Astrocyte of the spinal cord (primary cell): ENCODE results near the gene ROPN1L.
A peak's percentile ranks its signal among the peaks of the same experiment; 100 is the strongest.

ENCODE experiments used
- DNase-seq: peaks from one replicate; pipeline ENCODE4 v3.0.0; 2011; ENCODE audit warnings: low read depth, low spot score
- H3K4me3 ChIP-seq: 2 replicates; pipeline ENCODE4 v1.5.1; 2011; ENCODE audit warnings: low read depth, mild to moderate bottlenecking, low read length, moderate library complexity
- in situ Hi-C: cut with HindIII; loops from 2 replicates; pipeline ENCODE4 v1.10.0; 2017; ENCODE audit warnings: low sequenced_read_pairs
- TF ChIP-seq, protein P1 (sequence below): IDR thresholded peaks from 2 replicates; pipeline ENCODE4 v1.5.1; 2012; ENCODE audit warnings: low read depth, mild to moderate bottlenecking, low read length, inconsistent platforms

Gene ROPN1L

GRCh38 chr5:10424124-10424731 lies 17.5 kb upstream of the ROPN1L start:
- in situ Hi-C loops: no loop called here
- no peak overlapping the region for H3K4me3 ChIP-seq
- DNase-seq: peak; percentile 47
- TF ChIP-seq, protein P1, sequence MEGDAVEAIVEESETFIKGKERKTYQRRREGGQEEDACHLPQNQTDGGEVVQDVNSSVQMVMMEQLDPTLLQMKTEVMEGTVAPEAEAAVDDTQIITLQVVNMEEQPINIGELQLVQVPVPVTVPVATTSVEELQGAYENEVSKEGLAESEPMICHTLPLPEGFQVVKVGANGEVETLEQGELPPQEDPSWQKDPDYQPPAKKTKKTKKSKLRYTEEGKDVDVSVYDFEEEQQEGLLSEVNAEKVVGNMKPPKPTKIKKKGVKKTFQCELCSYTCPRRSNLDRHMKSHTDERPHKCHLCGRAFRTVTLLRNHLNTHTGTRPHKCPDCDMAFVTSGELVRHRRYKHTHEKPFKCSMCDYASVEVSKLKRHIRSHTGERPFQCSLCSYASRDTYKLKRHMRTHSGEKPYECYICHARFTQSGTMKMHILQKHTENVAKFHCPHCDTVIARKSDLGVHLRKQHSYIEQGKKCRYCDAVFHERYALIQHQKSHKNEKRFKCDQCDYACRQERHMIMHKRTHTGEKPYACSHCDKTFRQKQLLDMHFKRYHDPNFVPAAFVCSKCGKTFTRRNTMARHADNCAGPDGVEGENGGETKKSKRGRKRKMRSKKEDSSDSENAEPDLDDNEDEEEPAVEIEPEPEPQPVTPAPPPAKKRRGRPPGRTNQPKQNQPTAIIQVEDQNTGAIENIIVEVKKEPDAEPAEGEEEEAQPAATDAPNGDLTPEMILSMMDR: peak; percentile 68

- in situ Hi-C loops: no loop called here
- H3K4me3 ChIP-seq: no peak overlapping the region
- TF ChIP-seq, protein P1: no peak
- no peak for DNase-seq
Observed at GRCh38 chr5:10427201-10427600, 14.5 kb upstream of the ROPN1L start.

GRCh38 chr5:10427978-10428377 lies 13.7 kb upstream of the ROPN1L start:
- in situ Hi-C loops: no loop called here

DNA sequence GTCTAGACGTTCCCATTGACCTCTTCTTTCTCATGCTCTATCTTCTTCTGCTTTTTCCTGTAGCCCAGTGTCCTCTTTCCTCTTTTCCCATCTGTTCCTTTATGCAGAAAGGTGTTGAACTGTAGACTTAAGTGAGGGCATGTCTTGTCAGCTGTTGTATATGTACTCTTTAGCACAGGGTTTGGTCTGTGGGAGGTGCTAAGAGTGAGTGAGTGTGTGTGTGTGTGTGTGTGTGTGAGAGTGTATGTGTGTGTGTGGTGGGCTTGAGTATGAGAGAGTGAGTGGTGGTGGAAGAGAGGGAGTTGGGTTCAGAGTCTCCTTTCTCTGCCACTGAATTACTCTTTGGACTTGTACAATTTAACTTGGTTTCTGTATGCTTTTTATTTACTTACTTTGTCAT lies 10.3 kb upstream of the ROPN1L start:
- TF ChIP-seq, protein P1: no peak
- H3K4me3 ChIP-seq: no peak overlapping the region
- no peak for DNase-seq
- in situ Hi-C loops: no loop called here

More at GRCh38 chr5:10427978-10428377, 13.7 kb upstream of the ROPN1L start:
- TF ChIP-seq, protein P1: no peak
- DNase-seq: no peak
- H3K4me3 ChIP-seq: no peak overlapping the region

DNA sequence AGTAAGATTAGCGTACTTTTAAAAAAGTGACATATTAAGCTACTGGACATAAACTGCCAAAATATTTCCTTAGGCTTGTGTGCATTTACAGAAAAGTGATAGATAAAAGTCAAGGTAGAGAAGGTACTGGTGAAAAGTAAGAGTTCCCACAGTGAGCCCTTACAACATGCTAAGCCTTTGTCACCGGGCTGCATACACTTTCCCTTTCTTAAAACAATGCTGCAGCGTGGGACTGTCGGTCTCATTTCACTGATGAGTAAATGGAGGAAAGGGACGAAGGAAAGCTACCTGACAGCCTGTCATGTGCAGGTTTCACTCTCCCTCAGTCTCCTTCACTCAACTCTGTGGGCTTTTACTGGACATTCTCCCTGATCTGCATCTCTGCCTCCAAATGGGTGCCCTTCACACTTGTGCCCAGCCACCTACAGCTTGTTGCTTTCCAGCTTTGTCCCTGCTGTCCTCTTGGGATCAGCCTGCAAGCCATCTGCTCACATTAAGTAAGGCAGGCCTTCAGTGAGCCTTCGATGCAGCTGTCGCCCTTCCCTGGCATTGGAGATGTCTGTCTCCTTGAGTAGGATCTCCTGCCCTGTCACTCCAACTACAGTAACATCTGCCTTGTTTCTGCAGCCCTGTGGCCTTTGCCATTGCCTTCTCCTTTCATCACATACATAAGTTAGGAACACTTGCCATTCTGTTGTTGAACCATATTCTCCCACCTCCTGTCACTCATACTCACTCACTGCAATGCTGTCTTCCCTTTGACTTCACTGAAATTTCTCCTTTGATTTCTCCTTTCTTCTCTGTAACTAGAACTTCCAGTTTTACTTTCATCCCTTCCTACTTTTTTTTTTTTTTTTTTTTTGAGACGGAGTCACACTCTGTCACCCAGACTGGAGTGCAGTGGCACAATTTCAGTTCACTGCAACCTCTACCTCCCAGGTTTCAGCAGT lies 9.3 kb upstream of the ROPN1L start:
- no peak overlapping the region for H3K4me3 ChIP-seq
- in situ Hi-C loops: no loop called here
- TF ChIP-seq, protein P1: no peak
- no peak for DNase-seq

GRCh38 chr5:10434392-10434791 lies 7.3 kb upstream of the ROPN1L start:
- in situ Hi-C loops: no loop called here
- no peak overlapping the region for H3K4me3 ChIP-seq
- TF ChIP-seq, protein P1: no peak
- no peak for DNase-seq
